SK-N-SH (cell line): ENCODE measurements around the gene IL17B. TPM values are rescaled to one million over a fixed set of nuclear protein-coding genes. Genes with fewer than 3 reads are reported as not detected.

Experiments used
- CTCF ChIA-PET: fragments of 300-600, 350-600 bp; formaldehyde crosslinking; extraction: SDS; loops from one replicate; lab custom pipeline; 2021; lab: Yijun Ruan, JAX
- POLR2A ChIA-PET: fragments of 350-600 bp; sonication (Branson Sonifier 250); formaldehyde crosslinking; extraction: SDS; loops from one replicate; lab custom pipeline; 2020; ENCODE audit warnings: antibody characterized with exemption, inconsistent platforms; lab: Yijun Ruan, JAX
- DNase-seq: peaks from one replicate; pipeline ENCODE4 v3.0.0; 2012
- H2AFZ ChIP-seq: fragments of 200-600 bp; sonication (generic); 2 replicates; pipeline ENCODE4 v1.8.1; 2016; ENCODE audit warnings: antibody characterized with exemption, mild to moderate bottlenecking, low read depth
- H3F3A ChIP-seq: fragments of 200-600 bp; sonication (generic); replicated peaks from 2 replicates; pipeline ENCODE3; 2016; ENCODE audit warnings: antibody characterized with exemption, mild to moderate bottlenecking; ENCODE audit not compliant: insufficient read depth
- H3K27ac ChIP-seq, 2 experiments: fragments of 200-500 bp in 1 of 2; fragments of 200-600 bp in 1 of 2; sonication (Bioruptor generic) in 1 of 2; sonication (generic), shearing (Covaris generic) in 1 of 2; 2 replicates each; pipeline versions ENCODE4 v1.5.1 to v1.6.1; 2014 to 2016; ENCODE audit warnings: low read depth in 2 of 2, inconsistent platforms in 1 of 2, low read length in 1 of 2, mild to moderate bottlenecking in 1 of 2, mixed read lengths in 1 of 2
- H3K27me3 ChIP-seq: fragments of 200-600 bp; sonication (generic), shearing (Covaris generic); 2 replicates; pipeline ENCODE4 v1.6.1; 2016; ENCODE audit warnings: mixed run types; ENCODE audit not compliant: insufficient read depth
- H3K36me3 ChIP-seq, 2 experiments: fragments of 200-500 bp in 1 of 2; fragments of 200-600 bp in 1 of 2; sonication (Bioruptor generic) in 1 of 2; sonication (generic) in 1 of 2; replicated peaks in 1 of 2; 2 replicates each; pipeline versions ENCODE3 to v1.5.1; 2014 to 2016; ENCODE audit warnings: low read length in 1 of 2, mild to moderate bottlenecking in 1 of 2; ENCODE audit not compliant: insufficient read depth in 2 of 2, control insufficient read depth in 1 of 2
- H3K4me1 ChIP-seq, 2 experiments: fragments of 200-500 bp in 1 of 2; fragments of 200-600 bp in 1 of 2; sonication (Bioruptor generic) in 1 of 2; sonication (generic), shearing (Covaris generic) in 1 of 2; 2 replicates each; pipeline versions ENCODE4 v1.5.1 to v1.6.1; 2014 to 2016; ENCODE audit warnings: low read depth in 1 of 2, low read length in 1 of 2, mixed run types in 1 of 2; ENCODE audit not compliant: insufficient read depth in 2 of 2, control insufficient read depth in 1 of 2
- H3K4me2 ChIP-seq: fragments of 200-600 bp; sonication (generic), shearing (Covaris generic); 2 replicates; pipeline ENCODE4 v1.6.1; 2017; ENCODE audit warnings: mixed run types
- H3K4me3 ChIP-seq, 2 experiments: fragments of 200-500 bp in 1 of 2; fragments of 200-600 bp in 1 of 2; sonication (Bioruptor generic) in 1 of 2; sonication (generic), shearing (Covaris generic) in 1 of 2; 2 replicates each; pipeline versions ENCODE4 v1.5.1 to v1.8.1; 2014 to 2016; ENCODE audit warnings: low read depth in 2 of 2, inconsistent platforms in 1 of 2, low read length in 1 of 2, mild to moderate bottlenecking in 1 of 2, mixed read lengths in 1 of 2, moderate library complexity in 1 of 2
- H3K79me2 ChIP-seq: fragments of 200-600 bp; sonication (generic); 2 replicates; pipeline ENCODE4 v1.8.1; 2017; ENCODE audit warnings: mild to moderate bottlenecking; ENCODE audit not compliant: insufficient read depth
- H3K9ac ChIP-seq: fragments of 200-600 bp; sonication (generic); 2 replicates; pipeline ENCODE4 v1.6.1; 2017; ENCODE audit warnings: mixed run types
- H3K9me2 ChIP-seq: fragments of 200-600 bp; sonication (generic); 2 replicates; pipeline ENCODE4 v1.6.1; 2017; ENCODE audit warnings: mixed run types
- H3K9me3 ChIP-seq: fragments of 200-600 bp; sonication (generic); 2 replicates; pipeline ENCODE4 v1.6.1; 2017; ENCODE audit warnings: mixed run types, mild to moderate bottlenecking, moderate library complexity
- H4K20me1 ChIP-seq: fragments of 200-600 bp; sonication (generic); 2 replicates; pipeline ENCODE4 v1.6.1; 2017; ENCODE audit warnings: mild to moderate bottlenecking, mixed run types; ENCODE audit not compliant: insufficient read depth
- CHD2 ChIP-seq: fragments of 150-350 bp; IDR thresholded peaks from 2 replicates; pipeline ENCODE4 v1.6.1; 2018; ENCODE audit warnings: low read length; ENCODE audit not compliant: partially characterized antibody
- CTCF ChIP-seq: fragments of 200-600 bp; sonication (generic); IDR thresholded peaks from 2 replicates; pipeline ENCODE4 v1.6.1; 2017; ENCODE audit warnings: antibody characterized with exemption, mild to moderate bottlenecking, moderate library complexity
- FOSL2 ChIP-seq: IDR thresholded peaks from 2 replicates; pipeline ENCODE4 v1.4.0; 2012; ENCODE audit warnings: low read depth, mild to moderate bottlenecking, moderate library complexity, borderline replicate concordance
- FOXM1 ChIP-seq: IDR thresholded peaks from 2 replicates; pipeline ENCODE4 v1.4.0; 2012; ENCODE audit warnings: low read depth, mild to moderate bottlenecking
- GABPA ChIP-seq: IDR thresholded peaks from 2 replicates; pipeline ENCODE4 v1.4.0; 2012; ENCODE audit warnings: low read depth, mild to moderate bottlenecking
- MAX ChIP-seq: IDR thresholded peaks from 2 replicates; pipeline ENCODE4 v1.4.0; 2012; ENCODE audit warnings: low read depth
- MEF2A ChIP-seq: IDR thresholded peaks from 2 replicates; pipeline ENCODE4 v1.4.0; 2012; ENCODE audit warnings: low read depth, borderline replicate concordance
- MXI1 ChIP-seq: IDR thresholded peaks from 2 replicates; pipeline ENCODE4 v1.6.1; 2012; ENCODE audit warnings: mild to moderate bottlenecking, low read depth, low read length, improper control_type of control experiment
- NFIC ChIP-seq: IDR thresholded peaks from 2 replicates; pipeline ENCODE4 v1.4.0; 2012; ENCODE audit warnings: borderline replicate concordance
- NRF1 ChIP-seq: IDR thresholded peaks from 2 replicates; pipeline ENCODE4 v1.6.1; 2012; ENCODE audit warnings: low read depth, mild to moderate bottlenecking, low read length
- RAD21 ChIP-seq: IDR thresholded peaks from 2 replicates; pipeline ENCODE4 v1.6.1; 2012; ENCODE audit warnings: mild to moderate bottlenecking, low read length
- RCOR1 ChIP-seq: fragments of 150-350 bp; IDR thresholded peaks from 2 replicates; pipeline ENCODE4 v1.6.1; 2017; ENCODE audit warnings: antibody characterized with exemption, low read length
- RXRA ChIP-seq: IDR thresholded peaks from 2 replicates; pipeline ENCODE4 v1.4.0; 2012; ENCODE audit warnings: low read depth, mild to moderate bottlenecking, borderline replicate concordance
- USF1 ChIP-seq: IDR thresholded peaks from 2 replicates; pipeline ENCODE4 v1.4.0; 2012; ENCODE audit warnings: low read depth, borderline replicate concordance
- WGBS: methylation state at CpG from one replicate; pipeline ENCODE4 v1.1.6; 2017; ENCODE audit warnings: low lambda C conversion rate; 5-methylcytosine and 5-hydroxymethylcytosine counted together
- polyA plus RNA-seq, 3 experiments: library from polyadenylated mRNA; depleted of rRNA; stranded (reverse); fragments of >200 nt; gene quantifications; 2 replicates each; pipeline ENCODE4 v1.2.3, GENCODE V29; 2012

The IL17B gene
- polyA plus RNA-seq, 1 of the 3 experiments (the other 2 are of a cell fraction) = 0.16 TPM

GRCh38 chr5:149402291-149402690 lies 23.2 kb upstream of the IL17B start:
- Histone ChIP-seq H3K9ac (no peak overlapping the region), H3K4me2 (no peak overlapping the region), H3K79me2 (peaks cover 8% of the 10 kb centered on the region), H4K20me1 (no peaks in the 10 kb centered on the region), H3K27me3 (no peaks in the 10 kb centered on the region), H3K4me3 (no peak overlapping the region), H3K9me3 (no peaks in the 10 kb centered on the region), H3K27ac (no peak overlapping the region), H3F3A (peaks cover 32% of the 10 kb centered on the region), H2AFZ (no peak overlapping the region), H3K9me2 (no peaks in the 10 kb centered on the region), H3K4me1 (peaks cover 28 to 30% of the 10 kb centered on the region in 2 experiments), H3K36me3 (no peaks in the 10 kb centered on the region)
- POLR2A ChIA-PET = no interaction called here
- DNase-seq = no peak
- 98% methylated on average over 3 of the region's 3 CpGs for WGBS
- CTCF ChIA-PET = interaction anchor here (5.0 to 52.5 kb wide), 2 partner anchors 30 to 31 kb away, joined by 26 to 1751 read pairs; partner anchors contain the start of genes IL17B and PCYOX1L
- no peak for TF ChIP-seq GABPA
- no peak for TF ChIP-seq FOXM1
- TF ChIP-seq MEF2A = no peak
- TF ChIP-seq RXRA = no peak
- TF ChIP-seq MAX = no peak
- TF ChIP-seq MXI1 = no peak
- no peak for TF ChIP-seq RAD21
- TF ChIP-seq NRF1 = no peak
- no peak for TF ChIP-seq RCOR1
- no peak for TF ChIP-seq CTCF

- CTCF ChIA-PET = interaction anchor here (0.9 to 52.5 kb wide), 4 partner anchors 27 to 84 kb away, joined by 3 to 1751 read pairs (median 15); partner anchors contain the start of genes IL17B and PCYOX1L
- no peak overlapping the region for H3K9ac ChIP-seq
- H3K79me2 ChIP-seq = no peaks in the 10 kb centered on the region
- H3F3A ChIP-seq = peaks cover 30% of the 10 kb centered on the region
- DNase-seq = no peak
- no peaks in the 10 kb centered on the region for H3K27me3 ChIP-seq
- no peaks in the 10 kb centered on the region for H4K20me1 ChIP-seq
- H3K4me1 ChIP-seq = peaks cover 17 to 24% of the 10 kb centered on the region in 2 experiments; a peak in 3 of 4 replicates
- no peak overlapping the region for H3K4me2 ChIP-seq
- H3K4me3 ChIP-seq = no peak overlapping the region
- no peak overlapping the region for H3K27ac ChIP-seq
- no peaks in the 10 kb centered on the region for H3K9me3 ChIP-seq
- 92% methylated on average over 2 of the region's 2 CpGs for WGBS
- POLR2A ChIA-PET = interaction anchor here (1.0 kb wide), 1 partner anchor 19 kb away, joined by 3 read pairs; no protein-coding TSS in a partner anchor
- no peaks in the 10 kb centered on the region for H3K9me2 ChIP-seq
- no peak overlapping the region for H2AFZ ChIP-seq
- TF ChIP-seq USF1 (no peak), CHD2 (no peak), FOSL2 (no peak), GABPA (no peak), RAD21 (no peak), NFIC (no peak)
- H3K36me3 ChIP-seq = no peaks in the 10 kb centered on the region
Measured at GRCh38 chr5:149401051-149401450, 22.0 kb upstream of the IL17B start.
